Measurements from ENCODE around the gene RHOD.

Gene RHOD

GRCh38 chr11:67079065-67079705, 22.5 kb downstream of the RHOD start:
- TF ChIP-seq CTCF (IDR thresholded peaks at IDR 0.05; ENCODE audit: low read depth, low read length), result no peak
- no peak overlapping the region for H3K4me3 ChIP-seq (ENCODE audit: low read depth, low read length)

- H3K4me3 ChIP-seq (ENCODE audit: low read depth, low read length), result no peak overlapping the region
- no peak for TF ChIP-seq CTCF (IDR thresholded peaks at IDR 0.05; ENCODE audit: low read depth, low read length)
Measured at GRCh38 chr11:67082071-67082791, 25.6 kb downstream of the RHOD start.

GRCh38 chr11:67083786-67084366, 27.2 kb downstream of the RHOD start:
- no peak overlapping the region for H3K4me3 ChIP-seq (ENCODE audit: low read depth, low read length)
- no peak for TF ChIP-seq CTCF (IDR thresholded peaks at IDR 0.05; ENCODE audit: low read depth, low read length)

- H3K4me3 ChIP-seq (ENCODE audit: low read depth, low read length), result no peak overlapping the region
- no peak for TF ChIP-seq CTCF (IDR thresholded peaks at IDR 0.05; ENCODE audit: low read depth, low read length)
Measured at GRCh38 chr11:67085617-67086016, 29.0 kb downstream of the RHOD start.

GRCh38 chr11:67090717-67091116, 34.1 kb downstream of the RHOD start:
- H3K4me3 ChIP-seq (ENCODE audit: low read depth, low read length), result no peak overlapping the region
- no peak for TF ChIP-seq CTCF (IDR thresholded peaks at IDR 0.05; ENCODE audit: low read depth, low read length)

- no peak overlapping the region for H3K4me3 ChIP-seq (ENCODE audit: low read depth, low read length)
- no peak for TF ChIP-seq CTCF (IDR thresholded peaks at IDR 0.05; ENCODE audit: low read depth, low read length)
Measured at GRCh38 chr11:67095214-67095507, 38.5 kb downstream of the RHOD start.

GRCh38 chr11:67098799-67099429, 42.3 kb downstream of the RHOD start:
- no peak overlapping the region for H3K4me3 ChIP-seq (ENCODE audit: low read depth, low read length)
- no peak for TF ChIP-seq CTCF (IDR thresholded peaks at IDR 0.05; ENCODE audit: low read depth, low read length)

All from WI38 (cell line).